ENCODE data around the gene C11orf68. TPM values are rescaled to one million over a fixed set of nuclear protein-coding genes. Genes with fewer than 3 reads are reported as not detected.
A peak's percentile ranks its signal among the peaks of the same experiment; 100 is the strongest.

C11orf68 gene
- total and polyA plus RNA-seq, 10 of the 15 experiments (the other 5 are each of a cell fraction or from before 2014, with no cell fraction given), result 3.0 to 25.4 (median 16.7) TPM

- RAD21 ChIA-PET (ENCODE audit: unreplicated experiment), result interaction anchor here (1.8 kb wide), 1 partner anchor 28 kb away, joined by 5 read pairs; the partner anchor contains the start of gene CCDC85B
- Histone ChIP-seq H4K20me1 (ENCODE audit: control insufficient read depth, insufficient read depth) (no peaks in the 10 kb centered on the region), H3K9ac (ENCODE audit: control insufficient read depth, insufficient read depth, low read length) (peak within 1 kb of the TSS; percentile 99), H3K4me3 (peak within 1 kb of the TSS; percentile 82), H3K4me2 (ENCODE audit: control insufficient read depth, insufficient read depth) (peak within 1 kb of the TSS; percentile 95), H3K27me3 (replicated peaks in 1 of 2; ENCODE audit: control insufficient read depth in 2 of 2, insufficient read depth in 2 of 2, low read length in 1 of 2) (no peaks in the 10 kb centered on the region), H3K4me1 (ENCODE audit: control insufficient read depth, insufficient read depth, low read length) (peaks cover 22% of the 10 kb centered on the region), H3K36me3 (ENCODE audit: control insufficient read depth in 2 of 2, insufficient read depth in 2 of 2, low read length in 1 of 2) (peaks cover 0 to 2% of the 10 kb centered on the region in 2 experiments; a peak in 3 of 4 replicates), H3K79me2 (ENCODE audit: control insufficient read depth, insufficient read depth, low read length) (peaks cover 34% of the 10 kb centered on the region), H3K9me3 (replicated peaks; ENCODE audit: control insufficient read depth, insufficient read depth, low read length) (no peaks in the 10 kb centered on the region), H3K27ac (ENCODE audit: control insufficient read depth, insufficient read depth) (peak within 1 kb of the TSS; percentile 91), H2AFZ (ENCODE audit: control insufficient read depth, low read depth, low read length) (peak within 1 kb of the TSS; percentile 77)
- CTCF ChIA-PET, result interaction anchor here (1.3 kb wide), 1 partner anchor 13 kb away, joined by 4 read pairs; no protein-coding TSS in a partner anchor
- in situ Hi-C loops (cut with MboI), result no loop called here
- POLR2A ChIA-PET, result interaction anchor here (1.0 to 2.5 kb wide), 6 partner anchors 9 to 302 kb away, joined by 3 to 11 read pairs (median 4); partner anchors contain the start of genes CCDC85B and FIBP
- SMC1A ChIA-PET (ENCODE audit: uncharacterized antibody, unreplicated experiment), result interaction anchor here (1.7 kb wide), 1 partner anchor 25 kb away, joined by 6 read pairs; no protein-coding TSS in a partner anchor
- DNase-seq (ENCODE audit: low read depth, low spot score), result peak; percentile 64
- ATAC-seq, result peak; percentile 95
- BruUV-seq (replicated peaks), result no TSS peak
- intact Hi-C loops (cut with micrococcal nuclease; ENCODE audit: unreplicated experiment), result loop anchor here (2.0 kb wide), 1 partner anchor 42 kb away; the partner anchor contains the start of gene SART1
- under 1% methylated on average over 37 of the region's 59 CpGs for WGBS (ENCODE audit: insufficient coverage, insufficient replicate concordance, low lambda C conversion rate, missing lambda C conversion rate)
- FAIRE-seq, result no peak
- TF ChIP-seq SRF (IDR thresholded peaks at IDR 0.05; ENCODE audit: low read depth in 2 of 2, low read length in 2 of 2), result peak; percentile 5 to 82; a peak in 1 of 4 replicates
- TF ChIP-seq PML (IDR thresholded peaks at IDR 0.05; ENCODE audit: low read length), result no peak
- peak; percentile 85 for TF ChIP-seq TARDBP (IDR thresholded peaks at IDR 0.05; ENCODE audit: borderline replicate concordance)
- peak; percentile 100 for TF ChIP-seq RELB (IDR thresholded peaks at IDR 0.05; ENCODE audit: low read depth)
- TF ChIP-seq RELA (IDR thresholded peaks at IDR 0.05; ENCODE audit: borderline replicate concordance, partially characterized antibody), result peak; percentile 90
- TF ChIP-seq EP300 (IDR thresholded peaks at IDR 0.05; ENCODE audit: borderline replicate concordance in 1 of 2, control insufficient read depth in 1 of 2, low read depth in 2 of 2, low read length in 2 of 2), result peak in 1 of 2 experiments; percentile 55; a peak in 1 of 4 replicates
- TF ChIP-seq ETV6 (conservative IDR thresholded peaks at IDR 0.05 in 1 of 2, IDR thresholded peaks at IDR 0.05 in 1 of 2; ENCODE audit: borderline replicate concordance in 1 of 2, low read depth in 1 of 2), result peak in 1 of 2 experiments; percentile 52; a peak in 1 of 4 replicates
- peak; percentile 88 for TF ChIP-seq RUNX3 (IDR thresholded peaks at IDR 0.05; ENCODE audit: low read length)
- TF ChIP-seq LARP7 (IDR thresholded peaks at IDR 0.05), result peak; percentile 100
- no peak for TF ChIP-seq BMI1 (IDR thresholded peaks at IDR 0.05; ENCODE audit: borderline replicate concordance)
- TF ChIP-seq JUNB (IDR thresholded peaks at IDR 0.05), result no peak
- TF ChIP-seq CHD1 (IDR thresholded peaks at IDR 0.05; ENCODE audit: low read depth, low read length), result no peak
- peak; percentile 97 for TF ChIP-seq E4F1 (IDR thresholded peaks at IDR 0.05; ENCODE audit: borderline replicate concordance, partially characterized antibody)
- no peak for TF ChIP-seq HDGF (IDR thresholded peaks at IDR 0.05)
- peak; percentile 96 for TF ChIP-seq RB1 (IDR thresholded peaks at IDR 0.05; ENCODE audit: borderline replicate concordance)
- 0 out of 2 replicates have a peak, but pooled peaks have one; percentile 36 for TF ChIP-seq REST (IDR thresholded peaks at IDR 0.05; ENCODE audit: low read depth, low read length)
- peak; percentile 55; the same call in 1 of the 2 replicates for TF ChIP-seq POLR2A (IDR thresholded peaks at IDR 0.05; ENCODE audit: low read depth, low read length)
These were observed 295 bp upstream of the C11orf68 start, which contains the start of gene DRAP1 for GRCh38 chr11:65919141-65919572. Gene DRAP1, plus strand, starts transcription at chr11:65919426. Its CDS starts 76 bp downstream, at chr11:65919502.

Data from GM12878 (cell line).